Esophagus squamous epithelium (tissue), 4 donors: ENCODE results near the gene USP37.
A peak's percentile ranks its signal among the peaks of the same experiment; 100 is the strongest.

Experiments
- CTCF ChIP-seq, 6 experiments: fragments of 450-650 bp in 4 of 6; fragments of 200-600 bp in 2 of 6; sonication (generic) in 2 of 6; IDR thresholded peaks; one replicate each; pipeline ENCODE4 v1.5.1; 2016 to 2019; ENCODE audit warnings: antibody characterized with exemption in 6 of 6, mild to moderate bottlenecking in 4 of 6, moderate library complexity in 4 of 6
- POLR2A ChIP-seq, 4 donors: fragments of 450-650 bp; IDR thresholded peaks; one replicate each; pipeline ENCODE4 v1.6.1; 2017; ENCODE audit warnings: antibody characterized with exemption in 4 of 4, mild to moderate bottlenecking in 4 of 4, moderate library complexity in 3 of 4

GRCh38 chr2:218607436-218608115 is 39.4 kb upstream of the USP37 start, which contains the start of gene PLCD4:
- peak in 2 of 6 experiments; percentile 15 to 25 for TF ChIP-seq CTCF (IDR thresholded peaks at IDR 0.05)
- peak in 2 of 4 donors; percentile 11 to 55 for TF ChIP-seq POLR2A (IDR thresholded peaks at IDR 0.05)
